Adrenal gland (tissue), 12 donors: ENCODE data around the gene LRRC4C. TPM values are rescaled to one million over a fixed set of nuclear protein-coding genes. Genes with fewer than 3 reads are reported as not detected.

Experiments
- DNase-seq, 7 donors: peaks; one replicate each; pipeline ENCODE4 v3.0.0-alpha.2; 2019 to 2020
- H3K27ac ChIP-seq, 5 donors: fragments of 200-600 bp; sonication (generic) in 4 of 5; 1 replicate in 3 of 5; 2 replicates in 2 of 5; pipeline versions ENCODE4 v1.5.1 to v1.8.0; 2016 to 2020; ENCODE audit warnings: mild to moderate bottlenecking in 1 of 5
- H3K27me3 ChIP-seq: fragments of 200-600 bp; 2 replicates; pipeline ENCODE4 v1.8.0; 2021
- H3K36me3 ChIP-seq, 2 donors: fragments of 200-600 bp; replicated peaks in 1 of 2; 1 replicate in 1 of 2; 2 replicates in 1 of 2; pipeline versions ENCODE4 v1.5.1 to v1.8.0; 2018 to 2022
- H3K4me1 ChIP-seq, 2 donors: fragments of 200-600 bp; replicated peaks in 1 of 2; 1 replicate in 1 of 2; 2 replicates in 1 of 2; pipeline versions ENCODE4 v1.5.1 to v1.8.0; 2018 to 2021
- H3K4me3 ChIP-seq, 4 donors: fragments of 200-600 bp; sonication (generic) in 3 of 4; one replicate each; pipeline ENCODE4 v1.5.1; 2016 to 2018
- H3K9me3 ChIP-seq, 3 donors: fragments of 200-600 bp; sonication (generic) in 1 of 3; replicated peaks in 1 of 3; 1 replicate in 2 of 3; 2 replicates in 1 of 3; pipeline versions ENCODE4 v1.5.1 to v1.8.0; 2016 to 2021
- CTCF ChIP-seq, 6 experiments: fragments of 450-650 bp in 4 of 6; fragments of 200-600 bp in 2 of 6; sonication (generic) in 1 of 6; IDR thresholded peaks; 1 replicate in 5 of 6; 2 replicates in 1 of 6; pipeline versions ENCODE4 v1.5.1 to v1.8.0; 2016 to 2021; ENCODE audit warnings: antibody characterized with exemption in 6 of 6, mild to moderate bottlenecking in 2 of 6, moderate library complexity in 1 of 6
- POLR2A ChIP-seq, 2 donors: fragments of 450-650 bp; IDR thresholded peaks; one replicate each; pipeline ENCODE4 v1.6.1; 2017; ENCODE audit warnings: antibody characterized with exemption in 2 of 2, mild to moderate bottlenecking in 2 of 2, moderate library complexity in 1 of 2
- WGBS, 4 donors: extraction: QIAGEN DNeasy Blood & Tissue Kit in 2 of 4; methylation state at CpG; one replicate each; pipeline versions ENCODE4 v1.1.5 to v1.1.7; 2013 to 2017; 5-methylcytosine and 5-hydroxymethylcytosine counted together
- intact Hi-C, 2 donors: fragments of 100-400 bp; cut with DNase I; formaldehyde crosslinking; loops; one replicate each; pipeline versions ENCODE4 v1.14.1 to v1.15.0; 2022 to 2023
- polyA plus RNA-seq, 3 donors: library from polyadenylated mRNA; stranded (reverse); fragments of 200-250 nt in 2 of 3; fragments of 350-450 nt in 1 of 3; fragmentation: Illumina TruSeq in 1 of 3; extraction: RNeasy Lipid Tissue Mini Kit (QIAGEN cat#74804) in 1 of 3; gene quantifications; one replicate each; pipeline ENCODE4 v1.2.3, GENCODE V29; 2013 to 2014
- small RNA-seq, 2 donors: library from RNA; depleted of rRNA; stranded (forward); fragments of <200 nt; gene quantifications; one replicate each; pipeline ENCODE3, GENCODE V24; 2016
- total RNA-seq, 9 donors: library from RNA; depleted of rRNA in 4 of 9; stranded (reverse); fragments of >200 nt in 4 of 9; fragments of 120-200 nt in 1 of 9; fragmentation: NEBNext Ultra II Directional in 1 of 9; extraction: Animal tissue kit (Norgen Biotek cat#: 25700) in 1 of 9; gene quantifications; one replicate each; pipeline versions ENCODE4 v1.1.0 to v1.2.4, GENCODE V29; 2013 to 2023
- donor health status: healthy with polysubstance abuse.
- donor health status: Bipolar disorder and iron deficiency.
- donor health status: DM: yes; HTN: yes; CAD: no.
- donor health status: DM: no; HTN: no; CAD: no.
- donor health status: DM: no; HTN: no; CAD: no.
- donor health status: DM: yes; HTN: yes; CAD: no.

LRRC4C gene
- total and polyA plus RNA-seq, 12 donors: 1.0 to 10.6 (median 5.5) TPM

- no peak for TF ChIP-seq POLR2A (IDR thresholded peaks at IDR 0.05)
- no peak for TF ChIP-seq CTCF (IDR thresholded peaks at IDR 0.05)
Observed at GRCh38 chr11:40095446-40095845, 1364.0 kb downstream of the LRRC4C start.

DNA sequence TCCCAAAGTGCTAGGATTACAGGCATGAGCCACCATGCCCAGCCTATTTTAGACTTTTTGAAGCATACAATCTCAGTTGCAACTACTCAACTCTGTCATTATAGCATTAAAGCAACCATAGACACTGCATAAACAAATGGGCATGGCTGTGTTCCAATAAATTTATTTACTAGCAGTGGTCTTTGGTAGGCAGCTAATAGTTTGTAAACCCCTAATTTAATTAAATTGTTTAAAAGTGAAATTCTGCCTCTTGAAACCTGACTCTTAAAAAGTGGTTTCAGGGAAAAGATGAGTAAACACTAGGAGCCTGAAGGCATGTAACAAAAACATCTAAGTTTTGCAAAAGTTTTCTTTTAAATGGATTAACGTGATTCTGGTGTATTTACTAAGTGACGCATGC lies 1364.5 kb downstream of the LRRC4C start:
- Histone ChIP-seq H3K27me3 (no peaks in the 10 kb centered on the region), H3K4me1 (no peaks in the 10 kb centered on the region), H3K4me3 (no peak overlapping the region), H3K9me3 (no peaks in the 10 kb centered on the region), H3K36me3 (no peaks in the 10 kb centered on the region), H3K27ac (no peak overlapping the region)
- no peak for DNase-seq
- WGBS, 4 donors: 69 to 89% (median 84%) methylated on average over 2 of the region's 2 CpGs
- no peak for TF ChIP-seq POLR2A (IDR thresholded peaks at IDR 0.05)
- no peak for TF ChIP-seq CTCF (IDR thresholded peaks at IDR 0.05)
- intact Hi-C loops: no loop called here

More at GRCh38 chr11:40095446-40095845, 1364.0 kb downstream of the LRRC4C start:
- Histone ChIP-seq H3K4me3 (no peak overlapping the region), H3K9me3 (no peaks in the 10 kb centered on the region), H3K27ac (no peak overlapping the region), H3K36me3 (no peaks in the 10 kb centered on the region), H3K27me3 (no peaks in the 10 kb centered on the region), H3K4me1 (no peaks in the 10 kb centered on the region)
- 29 to 53% (median 34%) methylated on average over 1 of the region's 1 CpG for WGBS, 4 donors
- DNase-seq: no peak
- intact Hi-C loops: no loop called here

- Histone ChIP-seq H3K27ac (no peak overlapping the region), H3K4me1 (no peaks in the 10 kb centered on the region), H3K27me3 (no peaks in the 10 kb centered on the region), H3K4me3 (no peak overlapping the region), H3K36me3 (no peaks in the 10 kb centered on the region), H3K9me3 (no peaks in the 10 kb centered on the region)
- TF ChIP-seq CTCF (IDR thresholded peaks at IDR 0.05) (no peak), POLR2A (IDR thresholded peaks at IDR 0.05) (no peak)
- intact Hi-C loops: no loop called here
- WGBS, 4 donors: 76 to 86% (median 82%) methylated on average over 7 of the region's 7 CpGs
- no peak for DNase-seq
Observed at GRCh38 chr11:40080434-40080833, 1379.0 kb downstream of the LRRC4C start.

Small RNA genes within 50 kb of the gene (small RNA-seq; reads per million reads assigned to genes)
- 0 reads per million in 2 donors for gene RF00019
- 0 reads per million in 2 donors for gene RNU6-365P
